A549 treated with CpdA at 1 μM for 4 hours (cell line): Measurements from ENCODE around the gene ZDHHC23. TPM values are rescaled to one million over a fixed set of nuclear protein-coding genes. Genes with fewer than 3 reads are reported as not detected.

Source experiments
- total RNA-seq: library from RNA; stranded (reverse); fragments of 200-300 nt; extraction: Qiagen RNA extraction; gene quantifications from 5 replicates; pipeline ENCODE4 v1.2.3, GENCODE V29; 2022; ENCODE audit warnings: low read depth

Gene ZDHHC23, protein sequence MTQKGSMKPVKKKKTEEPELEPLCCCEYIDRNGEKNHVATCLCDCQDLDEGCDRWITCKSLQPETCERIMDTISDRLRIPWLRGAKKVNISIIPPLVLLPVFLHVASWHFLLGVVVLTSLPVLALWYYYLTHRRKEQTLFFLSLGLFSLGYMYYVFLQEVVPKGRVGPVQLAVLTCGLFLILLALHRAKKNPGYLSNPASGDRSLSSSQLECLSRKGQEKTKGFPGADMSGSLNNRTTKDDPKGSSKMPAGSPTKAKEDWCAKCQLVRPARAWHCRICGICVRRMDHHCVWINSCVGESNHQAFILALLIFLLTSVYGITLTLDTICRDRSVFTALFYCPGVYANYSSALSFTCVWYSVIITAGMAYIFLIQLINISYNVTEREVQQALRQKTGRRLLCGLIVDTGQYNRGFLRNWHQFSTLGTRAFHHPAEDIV
- total RNA-seq, result 3.3 to 3.6 TPM (median 3.5 TPM) in 5 replicates

DNA sequence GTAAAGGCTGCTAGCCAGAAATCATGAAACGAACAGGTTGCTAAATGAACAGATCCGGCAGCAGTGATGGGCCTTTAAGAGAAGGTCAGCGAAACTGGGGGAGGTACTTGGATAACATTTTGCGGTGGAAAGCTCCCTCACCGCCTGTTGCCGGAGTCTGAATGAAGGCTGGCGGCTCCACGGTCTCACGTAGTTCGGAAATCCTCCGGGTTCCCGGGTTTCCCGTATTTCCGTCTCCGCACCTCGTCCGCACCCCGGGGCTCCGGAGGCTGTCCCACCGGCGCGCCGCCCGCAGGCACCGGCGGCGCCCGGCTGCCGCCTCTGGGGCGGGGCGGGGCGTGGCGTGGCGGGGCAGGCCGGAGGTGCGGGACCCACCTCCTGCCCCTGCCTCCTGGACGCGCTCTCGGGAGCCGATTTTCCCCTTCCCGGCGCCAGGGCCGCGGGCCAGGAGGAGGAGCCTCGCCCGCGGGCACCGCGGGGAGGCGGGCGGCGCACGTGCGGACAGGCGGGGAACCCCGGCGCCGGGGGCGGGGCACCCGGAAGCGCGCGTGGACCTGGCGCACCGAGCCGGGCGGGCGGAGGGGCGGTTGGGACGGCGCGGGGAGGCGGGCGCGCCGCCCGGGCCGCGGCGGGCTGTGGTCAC is at the start of gene ZDHHC23:
Gene ZDHHC23, plus strand, starts transcription at position 642 of the 643 bp plus-strand sequence. CDS start 790 bp downstream, outside the sequence.

Other genes starting within 250 kb of the ZDHHC23 start
- gene NAA50, start 201.8 kb upstream of the ZDHHC23 start, total RNA-seq, result 157 to 186 TPM (median 164 TPM) in 5 replicates
- 17.3 to 22.4 TPM (median 19.6 TPM) in 5 replicates for gene ATP6V1A, start 201.0 kb upstream of the ZDHHC23 start, total RNA-seq
- 0.33 to 1.0 TPM (median 0.59 TPM) in 5 replicates for gene GRAMD1C, start 109.2 kb upstream of the ZDHHC23 start, total RNA-seq
- 1.4 to 3.5 TPM (median 1.7 TPM) in 5 replicates for gene CCDC191, start 108.5 kb downstream of the ZDHHC23 start, total RNA-seq
- gene QTRT2, start 108.7 kb downstream of the ZDHHC23 start, total RNA-seq, result 24.1 to 31.4 TPM (median 26.4 TPM) in 5 replicates
- not detected in 5 replicates for gene DRD3, start 231.0 kb downstream of the ZDHHC23 start, total RNA-seq